Measurements from ENCODE around the gene NAV2. TPM values are rescaled to one million over a fixed set of nuclear protein-coding genes. Genes with fewer than 3 reads are reported as not detected.

NAV2 gene
- total RNA-seq, 2 donors from 2014 or later, result 0.37 to 0.58 TPM

DNA sequence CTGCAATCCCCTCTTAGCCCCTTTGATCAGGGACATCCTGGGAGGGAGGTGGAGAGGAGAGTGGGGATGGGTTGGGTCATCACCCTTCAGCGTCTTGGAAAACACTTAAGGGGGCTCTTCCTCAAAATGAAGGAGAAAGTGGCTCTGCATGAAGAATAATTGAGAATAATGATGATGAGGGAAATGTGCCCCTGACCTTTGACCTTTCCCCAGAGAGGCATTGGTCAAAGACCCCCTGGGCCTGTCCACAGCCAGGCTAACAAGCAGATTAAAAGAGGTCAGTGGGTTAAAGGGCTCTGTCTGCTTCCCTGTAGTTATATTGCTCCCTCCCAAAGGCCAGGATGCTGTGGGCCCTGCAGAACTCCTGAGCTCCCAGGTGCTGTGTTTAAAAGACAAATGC is 68.7 kb downstream of the NAV2 start:
- no peak overlapping the region for H3K4me3 Mint-ChIP-seq
- peaks cover 32% of the 10 kb centered on the region for H3K27me3 Mint-ChIP-seq
- H3K36me3 Mint-ChIP-seq (ENCODE audit: low read depth), result no peaks in the 10 kb centered on the region
- peaks cover 9% of the 10 kb centered on the region for H3K4me1 Mint-ChIP-seq
- no peaks in the 10 kb centered on the region for H3K9me3 Mint-ChIP-seq
- no peak for ATAC-seq (replicated peaks)
- H3K27ac Mint-ChIP-seq, result no peak overlapping the region

DNA sequence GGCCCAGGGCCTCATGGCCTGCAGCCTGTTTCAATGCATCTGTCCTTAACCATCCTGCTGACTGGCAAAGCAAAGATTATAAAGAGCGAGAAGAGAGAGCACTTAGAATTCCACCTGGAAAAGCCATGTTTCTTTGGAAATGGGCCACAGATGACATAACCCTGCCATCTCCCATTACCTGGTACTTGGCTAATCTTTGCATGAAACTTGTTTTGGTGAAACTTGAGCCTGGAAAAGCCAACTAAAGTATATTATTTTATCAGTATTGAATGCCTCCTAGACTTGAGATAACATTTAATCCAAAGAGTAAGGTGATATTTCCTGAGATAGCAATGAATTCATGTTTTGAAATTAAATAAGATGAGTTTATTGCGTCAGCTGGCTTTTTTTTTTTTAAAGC is 72.6 kb downstream of the NAV2 start:
- Mint-ChIP-seq H3K4me3 (no peak overlapping the region), H3K9me3 (no peaks in the 10 kb centered on the region), H3K27ac (no peak overlapping the region), H3K27me3 (peaks cover 18% of the 10 kb centered on the region), H3K36me3 (ENCODE audit: low read depth) (no peaks in the 10 kb centered on the region), H3K4me1 (no peaks in the 10 kb centered on the region)
- ATAC-seq (replicated peaks), result no peak

DNA sequence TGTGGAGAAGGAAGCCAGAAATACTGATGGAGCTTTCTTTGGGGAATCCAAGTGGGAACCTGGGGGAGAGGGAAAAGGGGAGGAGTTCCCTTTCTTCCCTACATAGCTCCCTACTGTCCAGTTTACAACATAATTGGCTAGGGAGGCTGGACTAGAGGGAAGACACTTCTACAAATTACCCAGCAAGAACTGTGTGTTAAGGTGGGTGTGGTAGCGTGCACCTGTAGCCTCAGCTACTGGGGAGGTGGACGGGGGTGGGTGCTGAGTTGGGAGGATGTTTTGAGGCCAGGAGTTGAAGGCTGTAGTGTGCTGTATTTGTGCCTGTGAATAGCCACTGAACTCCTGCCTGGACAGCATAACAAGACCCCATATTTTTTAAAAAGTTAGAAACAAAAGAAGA is 74.0 kb downstream of the NAV2 start:
- Mint-ChIP-seq H3K9me3 (no peaks in the 10 kb centered on the region), H3K27me3 (peaks cover 15% of the 10 kb centered on the region), H3K36me3 (ENCODE audit: low read depth) (no peaks in the 10 kb centered on the region), H3K4me1 (no peaks in the 10 kb centered on the region), H3K4me3 (no peak overlapping the region), H3K27ac (no peak overlapping the region)
- ATAC-seq (replicated peaks), result no peak

DNA sequence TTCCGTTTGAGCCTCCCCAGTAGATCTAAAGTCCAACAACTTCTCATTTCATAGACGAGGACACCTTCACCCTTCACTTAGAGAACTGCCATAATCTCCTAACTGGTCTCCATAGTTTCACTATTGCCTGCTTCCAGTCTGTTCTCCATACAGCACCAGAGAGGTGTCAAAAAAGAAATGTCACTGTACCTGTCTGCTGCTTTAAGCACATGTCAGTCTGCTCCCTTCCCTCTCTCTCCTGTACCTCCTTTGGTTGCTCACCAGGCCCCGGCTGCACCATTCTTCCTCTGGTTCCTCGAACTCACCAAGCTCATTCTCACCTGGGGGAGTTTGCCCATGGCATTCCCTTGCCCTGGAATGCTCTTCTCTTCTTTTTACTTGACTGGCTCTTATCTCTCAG is 75.8 kb downstream of the NAV2 start:
- Mint-ChIP-seq H3K27ac (no peak overlapping the region), H3K9me3 (no peaks in the 10 kb centered on the region), H3K4me1 (no peaks in the 10 kb centered on the region), H3K36me3 (ENCODE audit: low read depth) (no peaks in the 10 kb centered on the region), H3K4me3 (no peak overlapping the region), H3K27me3 (peaks cover 12% of the 10 kb centered on the region)
- ATAC-seq (replicated peaks), result no peak

DNA sequence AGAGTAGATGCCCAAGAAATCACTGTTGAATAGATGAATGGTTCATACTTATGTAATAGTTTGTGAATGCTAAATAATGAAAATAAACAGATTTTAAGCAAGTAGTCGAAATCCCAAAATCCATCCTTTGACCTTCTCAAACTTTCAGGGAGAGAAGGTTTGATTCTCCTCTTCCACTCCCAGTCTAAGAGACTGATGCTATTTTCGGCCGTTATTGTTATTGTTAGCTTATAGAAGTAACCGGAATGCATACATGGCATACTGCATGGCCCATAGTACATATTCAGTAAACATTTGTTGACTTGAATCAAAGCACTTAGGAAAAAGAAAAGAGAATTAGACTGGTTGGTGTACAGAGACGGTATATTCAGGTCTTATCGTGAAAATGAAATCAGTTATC is 76.6 kb downstream of the NAV2 start:
- Mint-ChIP-seq H3K4me1 (no peaks in the 10 kb centered on the region), H3K9me3 (no peaks in the 10 kb centered on the region), H3K4me3 (no peak overlapping the region), H3K27ac (no peak overlapping the region), H3K36me3 (ENCODE audit: low read depth) (no peaks in the 10 kb centered on the region), H3K27me3 (peaks cover 12% of the 10 kb centered on the region)
- no peak for ATAC-seq (replicated peaks)

DNA sequence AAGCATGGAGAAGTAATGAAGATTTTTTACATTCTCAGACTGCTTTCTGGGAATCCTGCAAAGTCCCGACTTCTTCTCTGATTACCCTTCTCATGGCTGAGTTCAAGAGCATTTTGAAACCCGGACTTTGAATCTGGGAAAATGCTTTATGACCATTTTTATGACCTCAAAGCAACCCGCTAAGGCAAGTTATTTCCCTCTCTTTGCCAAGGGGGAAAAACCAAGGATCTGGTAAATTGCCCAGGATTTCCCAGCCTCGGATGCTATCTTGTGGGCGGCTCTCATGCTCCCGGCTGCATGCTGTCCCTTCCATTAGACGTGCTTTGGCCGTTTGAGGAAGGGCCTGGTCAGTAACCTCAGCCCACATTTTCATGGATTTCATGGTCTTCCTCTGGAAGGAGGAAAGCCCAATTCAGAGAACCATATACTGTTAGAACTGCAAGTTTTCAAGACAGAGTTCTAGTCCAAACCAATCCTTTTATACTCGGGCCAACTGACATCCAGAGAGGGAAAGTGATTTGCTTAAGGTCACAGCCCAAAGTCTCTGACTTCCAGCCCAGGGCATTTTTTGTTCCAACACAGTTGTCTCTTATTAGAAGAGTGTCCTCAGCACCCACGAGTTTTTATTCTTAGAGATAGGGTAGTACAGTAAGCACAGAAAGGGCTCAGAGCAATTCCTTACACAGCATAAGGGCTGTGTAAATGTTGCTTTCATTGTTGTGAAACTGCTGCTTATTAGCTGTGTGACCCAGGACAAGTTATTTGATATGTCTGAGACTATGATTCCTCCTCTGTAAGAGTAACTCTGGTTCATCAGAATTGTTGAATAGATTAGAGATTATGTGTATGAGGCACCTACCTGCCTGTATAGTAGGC is 77.4 kb downstream of the NAV2 start:
- Mint-ChIP-seq H3K4me1 (no peaks in the 10 kb centered on the region), H3K9me3 (no peaks in the 10 kb centered on the region), H3K27me3 (peaks cover 12% of the 10 kb centered on the region), H3K4me3 (no peak overlapping the region), H3K36me3 (ENCODE audit: low read depth) (no peaks in the 10 kb centered on the region), H3K27ac (no peak overlapping the region)
- ATAC-seq (replicated peaks), result no peak

DNA sequence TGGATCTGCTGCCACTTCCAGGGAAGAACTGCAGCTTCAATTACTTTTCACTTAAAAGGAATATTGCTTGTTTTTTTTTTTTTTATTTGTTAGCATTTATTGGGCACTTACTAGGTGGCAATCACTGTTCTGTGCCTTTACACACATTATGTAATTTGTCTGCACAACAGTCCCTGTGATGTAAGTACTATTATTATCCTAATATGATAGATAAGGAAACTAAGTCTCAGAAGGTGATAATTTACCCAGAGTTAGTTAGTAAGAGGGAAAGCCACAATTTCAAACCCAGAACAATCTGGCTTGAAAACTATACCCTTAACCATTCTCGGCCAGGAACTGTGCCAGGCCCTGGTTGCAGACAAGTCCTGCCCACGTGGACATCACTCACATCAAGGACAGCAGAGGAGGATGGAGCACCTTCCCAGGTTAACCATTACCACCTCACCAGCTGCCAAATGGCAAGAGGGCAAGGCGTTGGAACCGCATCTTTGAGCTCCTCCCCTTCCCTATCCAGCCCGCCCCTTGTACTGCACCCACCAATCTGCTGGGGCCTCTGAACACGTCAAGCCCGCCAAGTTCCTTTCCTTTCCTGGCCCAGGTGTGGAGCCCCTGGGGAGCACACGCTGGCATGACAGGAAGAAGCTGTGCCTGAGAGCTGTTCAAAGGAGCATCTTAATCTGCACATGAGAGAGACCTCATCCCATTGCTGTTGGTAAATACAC is 78.4 kb downstream of the NAV2 start:
- no peak overlapping the region for H3K4me3 Mint-ChIP-seq
- no peaks in the 10 kb centered on the region for H3K9me3 Mint-ChIP-seq
- ATAC-seq (replicated peaks), result no peak
- H3K36me3 Mint-ChIP-seq (ENCODE audit: low read depth), result no peaks in the 10 kb centered on the region
- H3K27ac Mint-ChIP-seq, result no peak overlapping the region
- no peaks in the 10 kb centered on the region for H3K4me1 Mint-ChIP-seq
- peaks cover 12% of the 10 kb centered on the region for H3K27me3 Mint-ChIP-seq

DNA sequence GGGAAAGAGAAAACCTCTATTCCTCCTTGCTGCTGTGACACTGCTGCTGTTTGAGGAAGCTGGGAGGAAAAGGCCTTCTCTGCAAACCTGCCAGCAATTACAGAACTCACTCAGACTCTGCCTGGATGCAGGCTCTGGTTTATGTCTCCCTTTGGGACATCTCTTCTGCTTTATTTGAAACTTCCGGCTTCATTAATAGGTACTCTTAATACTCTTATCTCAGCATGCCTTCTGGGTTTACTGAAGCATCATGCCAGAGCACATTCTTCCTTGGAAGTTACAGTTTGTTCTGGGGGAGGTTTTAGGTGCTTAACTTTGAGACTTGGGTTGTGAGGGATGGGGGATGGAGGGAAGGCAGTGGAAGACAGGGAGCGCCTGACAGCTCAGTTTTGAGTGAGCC is 79.9 kb downstream of the NAV2 start:
- H3K4me3 Mint-ChIP-seq, result no peak overlapping the region
- no peaks in the 10 kb centered on the region for H3K4me1 Mint-ChIP-seq
- no peak overlapping the region for H3K27ac Mint-ChIP-seq
- peaks cover 9% of the 10 kb centered on the region for H3K27me3 Mint-ChIP-seq
- ATAC-seq (replicated peaks), result no peak
- H3K36me3 Mint-ChIP-seq (ENCODE audit: low read depth), result no peaks in the 10 kb centered on the region
- no peaks in the 10 kb centered on the region for H3K9me3 Mint-ChIP-seq

DNA sequence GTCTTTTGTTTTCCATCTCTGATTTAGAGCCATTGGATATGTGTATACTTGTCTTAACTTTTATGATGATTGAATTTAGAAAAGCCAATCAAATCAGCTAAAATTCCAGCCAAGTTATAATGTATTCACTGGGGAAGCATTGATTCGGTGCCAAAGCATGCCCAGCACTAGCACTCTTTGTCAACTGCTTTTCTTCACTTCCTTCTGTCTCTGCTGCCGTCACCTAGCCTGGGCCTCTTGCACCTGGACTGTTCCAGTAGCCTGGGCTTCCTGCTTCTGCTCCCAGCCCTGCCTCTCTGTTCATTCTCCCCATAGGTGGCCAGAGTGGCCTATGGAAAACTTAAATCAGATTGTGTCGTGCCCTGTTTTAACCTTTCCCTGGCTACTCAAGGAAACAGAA is 80.7 kb downstream of the NAV2 start:
- no peaks in the 10 kb centered on the region for H3K4me1 Mint-ChIP-seq
- no peaks in the 10 kb centered on the region for H3K36me3 Mint-ChIP-seq (ENCODE audit: low read depth)
- H3K9me3 Mint-ChIP-seq, result no peaks in the 10 kb centered on the region
- H3K4me3 Mint-ChIP-seq, result no peak overlapping the region
- peaks cover 5% of the 10 kb centered on the region for H3K27me3 Mint-ChIP-seq
- H3K27ac Mint-ChIP-seq, result no peak overlapping the region
- ATAC-seq (replicated peaks), result no peak

DNA sequence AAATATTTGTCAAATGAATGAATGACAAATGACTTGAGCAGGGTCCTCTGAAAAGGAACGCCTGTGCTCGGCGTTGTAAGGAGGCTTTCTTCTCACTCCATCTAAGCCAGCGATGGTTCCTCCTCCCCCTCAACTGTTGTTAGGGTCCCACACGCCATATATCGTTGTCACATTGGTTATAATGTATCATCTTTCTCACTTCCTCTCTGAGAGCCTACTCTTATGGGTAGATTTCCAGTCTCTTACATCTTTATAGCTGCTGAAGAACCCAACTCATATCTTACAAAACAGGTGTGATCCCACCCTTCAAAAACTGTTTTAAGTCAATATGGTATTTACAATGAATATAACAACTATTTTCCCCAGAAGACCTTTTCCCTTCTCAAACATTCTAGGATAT is 81.5 kb downstream of the NAV2 start:
- no peaks in the 10 kb centered on the region for H3K36me3 Mint-ChIP-seq (ENCODE audit: low read depth)
- peaks cover 3% of the 10 kb centered on the region for H3K27me3 Mint-ChIP-seq
- H3K9me3 Mint-ChIP-seq, result no peaks in the 10 kb centered on the region
- no peak overlapping the region for H3K4me3 Mint-ChIP-seq
- no peak for ATAC-seq (replicated peaks)
- H3K4me1 Mint-ChIP-seq, result no peaks in the 10 kb centered on the region
- H3K27ac Mint-ChIP-seq, result no peak overlapping the region

DNA sequence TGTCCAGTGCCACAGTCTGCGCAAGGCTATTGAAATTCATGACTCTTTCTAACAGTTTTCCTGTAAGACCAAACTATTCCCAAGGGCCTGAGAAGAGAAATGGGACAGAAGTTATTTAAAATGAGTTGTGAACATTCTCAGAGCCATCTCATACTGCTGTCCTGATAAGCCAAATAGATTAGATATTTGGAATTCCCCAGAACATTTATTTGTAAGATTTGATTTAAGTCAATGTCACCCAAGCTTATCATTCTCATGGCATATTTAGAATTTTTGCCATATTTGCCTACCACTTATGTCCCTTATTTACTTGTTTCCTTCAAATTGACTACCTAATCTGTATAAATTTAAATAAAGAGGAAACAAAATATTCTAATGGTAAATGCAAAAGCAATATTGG is 82.4 kb downstream of the NAV2 start:
- ATAC-seq (replicated peaks), result no peak
- Mint-ChIP-seq H3K27ac (no peak overlapping the region), H3K9me3 (no peaks in the 10 kb centered on the region), H3K4me1 (no peaks in the 10 kb centered on the region), H3K4me3 (no peak overlapping the region), H3K36me3 (ENCODE audit: low read depth) (no peaks in the 10 kb centered on the region), H3K27me3 (peaks cover 4% of the 10 kb centered on the region)

DNA sequence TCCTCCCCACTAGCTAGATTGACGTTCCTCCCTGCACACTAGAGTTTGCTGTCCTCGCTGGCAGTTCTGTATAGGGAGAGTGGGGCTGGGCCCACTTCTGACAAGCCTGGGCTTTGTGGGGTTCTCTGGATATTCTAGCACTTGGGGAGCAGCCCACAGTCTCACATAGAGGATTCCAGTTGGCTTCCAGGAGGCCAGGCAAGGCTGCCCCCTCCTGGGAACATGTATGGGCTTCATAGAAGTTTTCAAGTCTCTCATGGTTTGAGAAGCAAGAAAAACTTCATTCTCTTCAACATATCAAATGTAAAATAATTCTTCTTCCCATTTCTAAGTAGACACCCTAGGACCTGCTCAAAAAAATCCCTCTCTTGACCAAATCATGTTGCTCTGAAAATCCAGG is 87.5 kb downstream of the NAV2 start:
- Mint-ChIP-seq H3K36me3 (ENCODE audit: low read depth) (no peaks in the 10 kb centered on the region), H3K4me1 (no peaks in the 10 kb centered on the region), H3K27me3 (peaks cover 8% of the 10 kb centered on the region), H3K9me3 (no peaks in the 10 kb centered on the region), H3K27ac (no peak overlapping the region), H3K4me3 (no peak overlapping the region)
- no peak for ATAC-seq (replicated peaks)

DNA sequence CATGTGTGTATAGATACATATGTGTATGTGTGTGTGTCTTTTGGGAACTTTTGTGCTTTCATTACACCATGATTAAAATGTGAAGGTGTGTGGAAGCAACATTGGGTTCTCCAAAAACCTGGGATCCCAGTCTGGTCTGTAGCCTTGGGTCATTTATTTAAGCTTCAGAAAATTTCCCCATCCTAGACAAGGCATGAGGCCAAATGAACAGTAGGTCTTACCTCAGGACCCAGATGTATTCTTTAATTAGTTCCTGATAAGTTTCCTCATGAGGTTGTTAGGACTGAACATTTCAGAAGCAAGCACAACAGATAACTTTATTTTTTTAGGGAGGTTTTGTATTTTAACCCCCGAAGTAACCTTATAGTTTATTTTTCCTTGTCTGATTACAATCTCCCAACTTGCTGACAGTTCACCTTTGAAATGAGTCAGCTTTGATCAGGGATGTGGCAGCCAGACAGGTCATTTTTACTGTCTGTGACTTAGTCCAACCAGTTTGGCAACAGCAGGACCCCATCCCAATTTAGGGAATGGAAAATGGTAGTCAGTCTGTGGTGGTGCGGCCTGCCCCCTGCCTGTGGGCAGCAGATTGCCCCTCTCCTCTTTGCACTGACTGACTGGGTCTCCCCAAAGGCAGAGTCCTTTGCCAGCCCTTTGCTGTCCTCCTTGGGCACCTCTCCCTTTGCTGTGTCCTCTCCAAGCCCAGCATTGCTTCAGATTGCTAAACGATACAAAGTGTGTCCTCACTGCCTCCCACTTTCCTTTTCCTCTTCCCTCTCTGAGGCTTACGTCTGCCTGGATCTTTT is 88.3 kb downstream of the NAV2 start:
- Mint-ChIP-seq H3K27ac (no peak overlapping the region), H3K4me1 (no peaks in the 10 kb centered on the region), H3K27me3 (peaks cover 8% of the 10 kb centered on the region), H3K9me3 (no peaks in the 10 kb centered on the region), H3K36me3 (ENCODE audit: low read depth) (no peaks in the 10 kb centered on the region), H3K4me3 (no peak overlapping the region)
- no peak for ATAC-seq (replicated peaks)

DNA sequence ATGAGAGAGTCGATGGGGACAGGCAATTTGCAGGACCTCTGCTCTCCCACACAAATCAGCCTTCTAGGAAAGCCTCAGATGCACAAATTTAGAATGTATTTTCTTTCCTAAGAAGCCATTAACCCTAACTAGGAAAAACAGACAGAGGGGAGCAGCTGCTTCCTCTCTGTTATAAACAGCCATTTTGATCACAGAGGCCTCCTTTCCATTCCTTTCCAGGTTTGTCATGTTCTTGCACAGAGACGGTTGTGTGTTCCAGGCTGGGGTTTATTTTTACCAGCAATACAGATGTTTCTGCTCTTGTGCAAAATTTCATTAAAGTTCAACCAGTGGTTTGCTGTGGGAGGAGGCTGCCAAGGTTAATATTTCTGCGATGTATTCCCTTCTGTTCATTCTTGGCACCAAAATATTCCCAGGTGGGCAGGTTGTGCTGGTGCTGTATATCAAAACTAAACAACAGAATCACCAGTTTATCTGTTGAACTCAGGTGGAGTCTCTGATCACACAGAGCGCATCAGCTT is 90.2 kb downstream of the NAV2 start:
- no peak overlapping the region for H3K4me3 Mint-ChIP-seq
- no peak overlapping the region for H3K27ac Mint-ChIP-seq
- H3K9me3 Mint-ChIP-seq, result no peaks in the 10 kb centered on the region
- no peak for ATAC-seq (replicated peaks)
- H3K27me3 Mint-ChIP-seq, result peaks cover 8% of the 10 kb centered on the region
- no peaks in the 10 kb centered on the region for H3K4me1 Mint-ChIP-seq
- H3K36me3 Mint-ChIP-seq (ENCODE audit: low read depth), result no peaks in the 10 kb centered on the region
